B cell (primary cell): ENCODE results near the gene SDK1. TPM values are rescaled to one million over a fixed set of nuclear protein-coding genes. Genes with fewer than 3 reads are reported as not detected.

Experiments
- ATAC-seq: fragments of 200-7000 bp; cut with Tn5 transposase; one replicate; pipeline ENCODE4 v1.10.0; 2021; ENCODE audit warnings: low read depth, mild to moderate bottlenecking, moderate number of reproducible peaks, moderate library complexity
- CTCF ChIA-PET: fragments of 350-600 bp; sonication (Branson Sonifier 250); formaldehyde crosslinking; loops from one replicate; lab custom pipeline; 2021; ENCODE audit warnings: antibody characterized with exemption, inconsistent platforms; lab: Charles Lee
- POLR2A ChIA-PET: fragments of 350-600 bp; sonication (Branson Sonifier 250); formaldehyde crosslinking; loops from one replicate; lab custom pipeline; 2021; ENCODE audit warnings: antibody characterized with exemption; lab: Charles Lee
- DNase-seq: peaks from one replicate; pipeline ENCODE4 v3.0.0; 2013
- H2AFZ ChIP-seq: 2 replicates; pipeline ENCODE4 v1.6.1; 2012; ENCODE audit warnings: mild to moderate bottlenecking, low read depth, low read length; ENCODE audit not compliant: insufficient read depth, poor library complexity, severe bottlenecking
- H3K27ac ChIP-seq, 2 donors: 1 replicate in 1 of 2; 2 replicates in 1 of 2; pipeline ENCODE4 v1.5.1; 2012 to 2013; ENCODE audit warnings: low read length in 2 of 2, mild to moderate bottlenecking in 2 of 2, moderate library complexity in 1 of 2
- H3K27me3 ChIP-seq, 4 experiments: fragments of 200-600 bp in 1 of 4; sonication (generic) in 1 of 4; replicated peaks in 1 of 4; 1 replicate in 2 of 4; 2 replicates in 2 of 4; pipeline versions ENCODE4 v1.6.1 to v1.7.0; 2013 to 2016; ENCODE audit warnings: low read length in 3 of 4, mild to moderate bottlenecking in 2 of 4, mixed read lengths in 1 of 4, moderate library complexity in 1 of 4; ENCODE audit not compliant: insufficient read depth in 4 of 4, control insufficient read depth in 3 of 4; ENCODE audit errors: control extremely low read depth in 1 of 4
- H3K36me3 ChIP-seq, 2 experiments: replicated peaks in 1 of 2; 1 replicate in 1 of 2; 2 replicates in 1 of 2; pipeline versions ENCODE4 v1.6.1 to v1.7.1; 2013; ENCODE audit warnings: low read length in 1 of 2; ENCODE audit not compliant: insufficient read depth in 2 of 2, control insufficient read depth in 1 of 2; ENCODE audit errors: control extremely low read depth in 1 of 2, extremely low read depth in 1 of 2
- H3K4me1 ChIP-seq, 2 donors: fragments of 200-600 bp in 1 of 2; sonication (generic) in 1 of 2; 1 replicate in 1 of 2; 2 replicates in 1 of 2; pipeline versions ENCODE4 v1.5.1 to v1.6.1; 2013 to 2017; ENCODE audit warnings: low read length in 2 of 2; ENCODE audit not compliant: control insufficient read depth in 2 of 2, insufficient read depth in 2 of 2
- H3K4me2 ChIP-seq: replicated peaks from 2 replicates; pipeline ENCODE3; 2012; ENCODE audit warnings: mild to moderate bottlenecking, low read depth, low read length; ENCODE audit not compliant: poor library complexity, severe bottlenecking
- H3K4me3 ChIP-seq, 5 experiments: fragments of 200-600 bp in 1 of 5; sonication (generic) in 1 of 5; 1 replicate in 3 of 5; 2 replicates in 2 of 5; pipeline versions ENCODE4 v1.5.1 to v1.7.0; 2011 to 2016; ENCODE audit warnings: low read length in 4 of 5, mild to moderate bottlenecking in 4 of 5, low read depth in 2 of 5, control low read depth in 1 of 5, moderate library complexity in 1 of 5; ENCODE audit not compliant: insufficient read depth in 1 of 5; ENCODE audit errors: control extremely low read depth in 1 of 5, extremely low read depth in 1 of 5
- H3K79me2 ChIP-seq: fragments of 200-600 bp; sonication (generic); one replicate; pipeline ENCODE4 v1.6.0; 2016; ENCODE audit warnings: low read length; ENCODE audit not compliant: control insufficient read depth, insufficient read depth
- H3K9ac ChIP-seq: fragments of 200-600 bp; sonication (generic); 2 replicates; pipeline ENCODE4 v1.6.1; 2017; ENCODE audit warnings: mild to moderate bottlenecking, low read length, moderate library complexity
- H3K9me3 ChIP-seq, 3 donors: one replicate each; pipeline versions ENCODE4 v1.6.1 to v1.7.1; 2013; ENCODE audit warnings: low read length in 2 of 3; ENCODE audit not compliant: control insufficient read depth in 2 of 3, insufficient read depth in 1 of 3; ENCODE audit errors: control extremely low read depth in 1 of 3
- H4K20me1 ChIP-seq: 2 replicates; pipeline ENCODE4 v1.6.0; 2012; ENCODE audit warnings: mild to moderate bottlenecking, low read length; ENCODE audit not compliant: insufficient read depth, control insufficient read depth, poor library complexity, severe bottlenecking
- H3K27ac Mint-ChIP-seq: one replicate; pipeline ENCODE4 v1.8.0; 2021; ENCODE audit warnings: mixed read lengths
- H3K27me3 Mint-ChIP-seq: one replicate; pipeline ENCODE4 v1.8.0; 2021; ENCODE audit warnings: mixed read lengths
- H3K4me1 Mint-ChIP-seq: one replicate; pipeline ENCODE4 v1.8.0; 2021; ENCODE audit warnings: mixed read lengths
- H3K4me3 Mint-ChIP-seq: one replicate; pipeline ENCODE4 v1.8.0; 2021; ENCODE audit warnings: mixed read lengths
- H3K9me3 Mint-ChIP-seq: one replicate; pipeline ENCODE4 v1.8.0; 2022; ENCODE audit warnings: mixed read lengths; ENCODE audit not compliant: insufficient read depth
- CTCF ChIP-seq: fragments of 200-600 bp; IDR thresholded peaks from one replicate; pipeline ENCODE4 v1.8.0; 2022; ENCODE audit warnings: antibody characterized with exemption, mild to moderate bottlenecking
- EZH2 ChIP-seq: IDR thresholded peaks from 2 replicates; pipeline ENCODE4 v1.6.1; 2012; ENCODE audit warnings: borderline replicate concordance, low read depth, mild to moderate bottlenecking, moderate library complexity, low read length; ENCODE audit not compliant: insufficient read depth, poor library complexity, severe bottlenecking
- WGBS: methylation state at CpG from one replicate; pipeline ENCODE4 v1.1.5; 2013; ENCODE audit warnings: missing lambda C conversion rate; ENCODE audit not compliant: insufficient coverage; 5-methylcytosine and 5-hydroxymethylcytosine counted together
- intact Hi-C: fragments of 100-400 bp; cut with micrococcal nuclease; formaldehyde crosslinking; loops from one replicate; pipeline ENCODE4 v1.10.0; 2022
- polyA plus RNA-seq: library from polyadenylated mRNA; depleted of rRNA; stranded (reverse); fragments of >200 nt; gene quantifications from 2 replicates; pipeline ENCODE4 v1.2.3, GENCODE V29; 2012
- total RNA-seq, 2 donors: library from RNA; stranded (reverse); fragments of 120-200 nt in 1 of 2; gene quantifications; 1 replicate in 1 of 2; 2 replicates in 1 of 2; pipeline versions ENCODE4 v1.2.3 to v1.2.4, GENCODE V29; 2013 to 2022

Gene SDK1
- total and polyA plus RNA-seq, 2 donors (not counting 1 experiment from before 2014, with no cell fraction given) = 0.73 to 2.0 TPM

GRCh38 chr7:4265066-4265465 is 964.0 kb downstream of the SDK1 start:
- ChIA-PET POLR2A (no interaction called here), CTCF (no interaction called here)
- H3K9me3 Mint-ChIP-seq = no peaks in the 10 kb centered on the region
- H3K9ac ChIP-seq = no peak overlapping the region
- TF ChIP-seq EZH2 (no peak), CTCF (no peak)
- H3K4me1 ChIP-seq = no peaks in the 10 kb centered on the region
- intact Hi-C loops = no loop called here
- no peak overlapping the region for H2AFZ ChIP-seq
- no peak overlapping the region for H3K4me2 ChIP-seq
- WGBS = 37% methylated on average over 36 of the region's 43 CpGs
- no peaks in the 10 kb centered on the region for H3K27me3 Mint-ChIP-seq
- no peaks in the 10 kb centered on the region for H3K27me3 ChIP-seq
- DNase-seq (no peak), ATAC-seq (no peak)
- H3K4me1 Mint-ChIP-seq = no peaks in the 10 kb centered on the region
- peaks cover 0 to 33% (median 0%) of the 10 kb centered on the region in 3 donors for H3K9me3 ChIP-seq
- H3K27ac ChIP-seq = no peak overlapping the region
- no peaks in the 10 kb centered on the region for H3K36me3 ChIP-seq
- no peaks in the 10 kb centered on the region for H3K79me2 ChIP-seq
- H3K27ac Mint-ChIP-seq = no peak overlapping the region
- H3K4me3 Mint-ChIP-seq = no peak overlapping the region
- no peak overlapping the region for H3K4me3 ChIP-seq
- no peaks in the 10 kb centered on the region for H4K20me1 ChIP-seq

- no peak for DNase-seq
- no peaks in the 10 kb centered on the region for H3K4me1 ChIP-seq
- no peak overlapping the region for H3K27ac ChIP-seq
- H3K4me3 Mint-ChIP-seq = no peak overlapping the region
- WGBS = 60% methylated on average over 15 of the region's 15 CpGs
- H3K27me3 ChIP-seq = no peaks in the 10 kb centered on the region
- peaks cover 0 to 34% (median 0%) of the 10 kb centered on the region in 3 donors for H3K9me3 ChIP-seq
- no peak for ATAC-seq
- H3K4me2 ChIP-seq = no peak overlapping the region
- no peak for TF ChIP-seq CTCF
- no peak for TF ChIP-seq EZH2
- no peaks in the 10 kb centered on the region for H3K27me3 Mint-ChIP-seq
- intact Hi-C loops = no loop called here
- H3K9ac ChIP-seq = no peak overlapping the region
- no peaks in the 10 kb centered on the region for H3K79me2 ChIP-seq
- no peak overlapping the region for H3K4me3 ChIP-seq
- H3K36me3 ChIP-seq = no peaks in the 10 kb centered on the region
- no peaks in the 10 kb centered on the region for H3K4me1 Mint-ChIP-seq
- H3K27ac Mint-ChIP-seq = no peak overlapping the region
- CTCF ChIA-PET = no interaction called here
- no peaks in the 10 kb centered on the region for H4K20me1 ChIP-seq
- POLR2A ChIA-PET = no interaction called here
- no peak overlapping the region for H2AFZ ChIP-seq
- H3K9me3 Mint-ChIP-seq = no peaks in the 10 kb centered on the region
Observed at GRCh38 chr7:4265676-4266075, 964.6 kb downstream of the SDK1 start.
